K562 (cell line): Measurements from ENCODE around the gene RXFP1. TPM values are rescaled to one million over a fixed set of nuclear protein-coding genes. Genes with fewer than 3 reads are reported as not detected.

Experiments used
- CEBPB ChIP-seq: fragments of 450-650 bp; IDR thresholded peaks from 2 replicates; pipeline ENCODE4 v1.6.1; 2016; ENCODE audit warnings: missing genetic modification characterization, missing compliant biosample characterization
- E2F3 ChIP-seq: fragments of 250-450 bp; sonication (Bioruptor Pico); IDR thresholded peaks from 2 replicates; pipeline ENCODE4 v1.4.0; 2020; ENCODE audit warnings: mild to moderate bottlenecking
- ELK1 ChIP-seq: sonication (generic); formaldehyde crosslinking; IDR thresholded peaks from 2 replicates; pipeline ENCODE4 v1.8.1; 2022; ENCODE audit warnings: missing genetic modification reagents
- FIP1L1 ChIP-seq: fragments of 200-400 bp; formaldehyde crosslinking; IDR thresholded peaks from 2 replicates; pipeline ENCODE4 v1.6.1; 2018; ENCODE audit warnings: mild to moderate bottlenecking, low read depth, low read length; ENCODE audit not compliant: poor library complexity, severe bottlenecking
- GABPA ChIP-seq: fragments of 200-800 bp; sonication (Bioruptor generic); conservative IDR thresholded peaks from 2 replicates; pipeline ENCODE4 v1.6.1; 2016; ENCODE audit warnings: low read depth, missing genetic modification characterization, missing compliant biosample characterization
- MBD1 ChIP-seq: fragments of 250-450 bp; sonication (Bioruptor Pico); IDR thresholded peaks from 2 replicates; pipeline ENCODE4 v1.8.0; 2022; ENCODE audit warnings: inconsistent platforms
- NCOA1 ChIP-seq: fragments of 450-650 bp; IDR thresholded peaks from 2 replicates; pipeline ENCODE4 v1.6.1; 2016; ENCODE audit warnings: low read depth
- NFIX ChIP-seq: fragments of 250-450 bp; sonication (Bioruptor Pico); IDR thresholded peaks from 2 replicates; pipeline ENCODE4 v1.4.0; 2020; ENCODE audit warnings: low read depth, mild to moderate bottlenecking, moderate library complexity
- NFRKB ChIP-seq: fragments of 450-650 bp; IDR thresholded peaks from 2 replicates; pipeline ENCODE4 v1.6.1; 2016; ENCODE audit warnings: low read depth
- NUFIP1 ChIP-seq: fragments of 450-650 bp; IDR thresholded peaks from 2 replicates; pipeline ENCODE4 v1.6.1; 2018; ENCODE audit not compliant: partially characterized antibody
- SIX5 ChIP-seq, 2 experiments: IDR thresholded peaks; 2 replicates each; pipeline ENCODE4 v1.6.1; 2011; ENCODE audit warnings: low read length in 2 of 2, borderline replicate concordance in 1 of 2, low read depth in 1 of 2, mild to moderate bottlenecking in 1 of 2, moderate library complexity in 1 of 2; ENCODE audit not compliant: insufficient read depth in 1 of 2
- STAG1 ChIP-seq: sonication (generic); formaldehyde crosslinking; IDR thresholded peaks from 2 replicates; pipeline ENCODE4 v1.5.0; 2020; ENCODE audit warnings: missing genetic modification reagents, borderline replicate concordance
- TAL1 ChIP-seq: fragments of 450-650 bp; IDR thresholded peaks from 2 replicates; pipeline ENCODE4 v1.6.1; 2016; ENCODE audit warnings: mild to moderate bottlenecking
- TCF3 ChIP-seq: sonication (generic); formaldehyde crosslinking; IDR thresholded peaks from 2 replicates; pipeline ENCODE4 v1.4.0; 2020; ENCODE audit warnings: mild to moderate bottlenecking, missing genetic modification reagents
- VEZF1 ChIP-seq: fragments of 200-800 bp; sonication (Bioruptor generic); IDR thresholded peaks from 2 replicates; pipeline ENCODE4 v1.6.1; 2017; ENCODE audit warnings: missing genetic modification characterization, missing compliant biosample characterization
- YBX1 ChIP-seq: fragments of 450-650 bp; IDR thresholded peaks from 2 replicates; pipeline ENCODE4 v1.7.1; 2016; ENCODE audit warnings: mild to moderate bottlenecking
- ZC3H4 ChIP-seq: sonication (generic); formaldehyde crosslinking; IDR thresholded peaks from 2 replicates; pipeline ENCODE4 v1.9.0; 2021; ENCODE audit warnings: missing genetic modification reagents, borderline replicate concordance
- ZNF253 ChIP-seq: fragments of 250-450 bp; sonication (Bioruptor Pico); conservative IDR thresholded peaks from 2 replicates; pipeline ENCODE4 v1.6.1; 2021; ENCODE audit warnings: mild to moderate bottlenecking
- ZNF277 ChIP-seq: fragments of 250-450 bp; sonication (Bioruptor Pico); IDR thresholded peaks from 2 replicates; pipeline ENCODE4 v1.8.0; 2022; ENCODE audit warnings: inconsistent platforms, mild to moderate bottlenecking, moderate library complexity, borderline replicate concordance
- ZNF316 ChIP-seq: fragments of 450-650 bp; IDR thresholded peaks from 2 replicates; pipeline ENCODE4 v1.6.1; 2016
- polyA plus RNA-seq, 8 experiments: library from polyadenylated mRNA; depleted of rRNA in 4 of 8; stranded (reverse) in 5 of 8; unstranded in 3 of 8; fragments of >200 nt; fragmentation: Nextera tagmentation in 2 of 8; fragmentation: Illumina TruSeq in 1 of 8; extraction: Ambion mirVana in 2 of 8; extraction: Trizol in 1 of 8; gene quantifications; 2 replicates each; pipeline versions ENCODE4 v1.2.1 to v1.2.3, GENCODE V29; 2011 to 2014; ENCODE audit warnings: inconsistent platforms in 1 of 8, missing spikeins in 1 of 8
- total RNA-seq, 7 experiments: library from RNA; depleted of rRNA in 6 of 7; stranded (reverse); fragments of >200 nt in 6 of 7; fragmentation: Illumina TruSeq in 2 of 7; extraction: Trizol in 2 of 7; gene quantifications; 2 replicates each; pipeline versions ENCODE4 v1.2.1 to v1.2.3, GENCODE V29; 2011 to 2021; ENCODE audit warnings: low replicate concordance in 1 of 7

Gene RXFP1
- total and polyA plus RNA-seq, 9 of the 15 experiments (the other 6 are each of a cell fraction or from before 2014, with no cell fraction given), result 0.03 to 0.06 (median 0.04) TPM; not detected in 6

DNA sequence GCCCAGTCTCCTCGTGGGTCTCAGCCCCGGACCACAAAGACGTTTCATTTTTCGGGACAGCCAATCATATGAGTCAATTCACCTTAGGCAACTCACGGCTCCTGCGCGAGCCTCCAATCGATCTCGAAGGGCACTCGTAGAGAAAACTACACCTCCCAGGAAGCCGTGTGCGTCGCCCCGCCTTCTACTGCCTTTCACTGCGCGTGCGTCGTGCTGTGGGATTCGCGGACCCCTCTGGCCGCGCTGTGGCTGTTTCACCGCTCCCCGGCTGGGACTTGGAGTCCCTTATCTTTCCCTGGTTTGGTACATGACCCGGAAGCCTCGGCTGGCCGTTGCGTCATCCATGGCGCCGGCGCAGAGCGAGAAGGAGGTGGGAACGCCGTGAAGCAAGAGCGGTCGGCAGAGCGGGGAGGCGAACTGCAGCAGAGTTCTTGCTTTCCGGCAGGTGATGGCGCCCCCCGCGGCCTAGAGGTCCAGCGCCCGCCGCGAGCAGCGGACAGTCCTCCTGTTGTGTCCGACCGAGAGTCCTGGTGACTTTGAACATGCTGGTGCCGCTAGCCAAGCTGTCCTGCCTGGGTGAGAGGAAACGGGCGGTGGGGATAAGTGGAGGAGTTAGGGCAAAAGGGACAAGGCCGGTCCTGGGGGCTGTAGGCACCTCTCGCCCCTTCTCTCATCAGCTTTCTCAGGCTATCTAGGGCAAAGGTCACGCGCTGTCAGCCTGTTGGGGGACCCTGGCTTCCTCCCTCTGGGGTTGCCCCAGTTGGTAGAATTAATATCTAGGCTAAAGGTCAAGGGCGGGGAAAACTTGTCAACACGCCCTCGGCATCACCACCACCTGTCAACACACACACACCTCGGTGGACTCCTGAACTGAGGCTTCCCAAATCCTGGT lies 150.5 kb downstream of the RXFP1 start, which contains the start of gene ETFDH (continued):
- no peak for TF ChIP-seq MBD1 (CRISPR knock-in tag)
- no peak for TF ChIP-seq ZNF316
- TF ChIP-seq ZNF277 (CRISPR knock-in tag), result no peak
- TF ChIP-seq TCF3, result 0 out of 2 replicates have a peak, but pooled peaks have one; percentile 19
- TF ChIP-seq NFRKB, result 0 out of 2 replicates have a peak, but pooled peaks have one; percentile 56
- no peak for TF ChIP-seq ELK1 (CRISPR knock-in tag)
- TF ChIP-seq NCOA1, result 0 out of 2 replicates have a peak, but pooled peaks have one; percentile 51
- no peak for TF ChIP-seq YBX1
- no peak for TF ChIP-seq NUFIP1
- TF ChIP-seq SIX5 (IDR thresholded peaks at IDR 0.05; ENCODE audit: borderline replicate concordance in 1 of 2, insufficient read depth in 1 of 2, low read depth in 1 of 2, low read length in 2 of 2), result peak; percentile 67 to 76
- TF ChIP-seq ZNF253 (CRISPR knock-in tag), result no peak
- peak; percentile 82 for TF ChIP-seq FIP1L1
- no peak for TF ChIP-seq STAG1
- peak; percentile 92 for TF ChIP-seq GABPA (tag)
- peak; percentile 100 for TF ChIP-seq CEBPB (tag)
- no peak for TF ChIP-seq E2F3 (CRISPR knock-in tag)
- no peak for TF ChIP-seq TAL1
- TF ChIP-seq ZC3H4 (CRISPR knock-in tag), result no peak
- TF ChIP-seq VEZF1 (CRISPR knock-in tag), result peak; percentile 95
- TF ChIP-seq NFIX (CRISPR knock-in tag), result no peak
